HG02943 (cell line): Measurements from ENCODE around the gene CDH9.

ENCODE experiments used
- ATAC-seq: cut with Tn5 transposase; IDR thresholded peaks from one replicate; pipeline ENCODE4 v1.9.1; 2021; ENCODE audit warnings: mild to moderate bottlenecking, low read depth, moderate library complexity; ENCODE audit not compliant: unreplicated experiment

CDH9 gene

GRCh38 chr5:27038476-27038875 lies at the start of gene CDH9:
CDH9 (minus strand) TSS chr5:27038586; CDS start chr5:26988333, 50,253 bp downstream.
- ATAC-seq: no peak

- ATAC-seq: no peak
Observed at GRCh38 chr5:27087747-27088146, 49.4 kb upstream of the CDH9 start.

- ATAC-seq: no peak
Observed at GRCh38 chr5:27083449-27084415, 45.3 kb upstream of the CDH9 start.

- ATAC-seq: no peak
Observed at GRCh38 chr5:27080147-27080546, 41.8 kb upstream of the CDH9 start.

- ATAC-seq: no peak
Observed at GRCh38 chr5:27062451-27062850, 24.1 kb upstream of the CDH9 start.

- no peak for ATAC-seq
Observed at GRCh38 chr5:27048510-27048909, 10.1 kb upstream of the CDH9 start.

GRCh38 chr5:27041372-27041771 lies 3.0 kb upstream of the CDH9 start:
- ATAC-seq: no peak

- ATAC-seq: no peak
Observed at GRCh38 chr5:27034565-27034964, 3.8 kb downstream of the CDH9 start.

- no peak for ATAC-seq
Observed at GRCh38 chr5:27026801-27027200, 11.6 kb downstream of the CDH9 start.

- ATAC-seq: no peak
Observed at GRCh38 chr5:27026063-27026462, 12.3 kb downstream of the CDH9 start.

- no peak for ATAC-seq
Observed at GRCh38 chr5:27021471-27021870, 16.9 kb downstream of the CDH9 start.

- no peak for ATAC-seq
Observed at GRCh38 chr5:27020973-27021372, 17.4 kb downstream of the CDH9 start.

GRCh38 chr5:27015758-27016157 lies 22.6 kb downstream of the CDH9 start:
- ATAC-seq: no peak

- ATAC-seq: no peak
Observed at GRCh38 chr5:27011274-27011673, 27.1 kb downstream of the CDH9 start.

GRCh38 chr5:27010646-27011045 lies 27.7 kb downstream of the CDH9 start:
- ATAC-seq: no peak

GRCh38 chr5:27009540-27009915 lies 28.9 kb downstream of the CDH9 start:
- no peak for ATAC-seq

- ATAC-seq: no peak
Observed at GRCh38 chr5:27008604-27009539, 29.5 kb downstream of the CDH9 start.

GRCh38 chr5:27007121-27007520 lies 31.3 kb downstream of the CDH9 start:
- ATAC-seq: no peak

GRCh38 chr5:26986985-26987384 lies 51.4 kb downstream of the CDH9 start:
- ATAC-seq: no peak

GRCh38 chr5:26981750-26982149 lies 56.6 kb downstream of the CDH9 start:
- ATAC-seq: no peak

GRCh38 chr5:26959290-26959689 lies 79.1 kb downstream of the CDH9 start:
- no peak for ATAC-seq
